Activated CD8-positive, alpha-beta memory T cell treated with anti-CD3 and anti-CD28 coated beads for 24 hours (primary cell): ENCODE results near the gene ZNF473.

Experiments
- DNase-seq: peaks from one replicate; pipeline ENCODE4 v3.0.0-alpha.2; 2020

The ZNF473 gene

GRCh38 chr19:50025794-50026549, at the start of gene ZNF473:
ZNF473 (plus strand) TSS chr19:50026005; CDS start chr19:50031083, 5,078 bp downstream.
- DNase-seq: peak; percentile 92

DNA sequence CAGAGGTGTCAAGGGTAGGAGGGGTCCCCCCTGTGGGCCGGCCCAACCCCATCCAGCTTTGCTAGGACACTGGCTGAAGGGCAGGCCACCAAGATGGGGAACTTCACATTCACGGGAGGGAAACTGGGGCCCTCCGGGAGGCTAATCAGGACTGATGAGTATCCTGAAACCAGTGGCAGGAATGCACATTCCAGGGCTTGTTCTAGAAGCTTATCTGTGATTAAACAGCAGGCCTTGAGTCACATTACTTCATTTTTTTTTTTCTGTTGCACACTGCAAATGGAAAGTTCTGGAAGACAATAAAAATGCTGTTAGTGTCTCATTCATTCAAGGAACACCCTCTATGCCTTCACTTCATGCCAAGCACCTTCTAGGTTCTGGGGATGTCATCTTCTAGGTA, 49.3 kb upstream of the ZNF473 start:
- no peak for DNase-seq

DNA sequence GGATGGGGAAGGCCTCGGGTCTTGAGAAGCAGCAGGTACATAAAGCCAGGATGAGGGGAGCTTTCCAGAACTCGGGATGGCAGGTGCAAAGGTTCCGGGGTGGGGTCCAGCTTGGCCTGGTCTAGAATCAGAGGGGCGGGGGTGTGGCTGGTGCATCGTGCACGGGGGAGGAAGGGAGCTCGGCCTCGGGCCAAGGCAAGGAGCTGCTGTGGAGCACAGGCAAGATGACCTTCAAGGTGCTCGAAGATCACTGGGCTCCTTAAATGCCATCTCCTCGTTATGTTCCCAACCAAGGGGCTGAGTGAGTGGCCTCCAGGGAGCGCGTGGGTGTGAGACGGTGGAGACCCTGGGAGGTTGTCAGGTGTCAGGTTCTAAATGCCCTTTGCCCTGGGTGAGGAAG, 48.7 kb upstream of the ZNF473 start:
- no peak for DNase-seq

DNA sequence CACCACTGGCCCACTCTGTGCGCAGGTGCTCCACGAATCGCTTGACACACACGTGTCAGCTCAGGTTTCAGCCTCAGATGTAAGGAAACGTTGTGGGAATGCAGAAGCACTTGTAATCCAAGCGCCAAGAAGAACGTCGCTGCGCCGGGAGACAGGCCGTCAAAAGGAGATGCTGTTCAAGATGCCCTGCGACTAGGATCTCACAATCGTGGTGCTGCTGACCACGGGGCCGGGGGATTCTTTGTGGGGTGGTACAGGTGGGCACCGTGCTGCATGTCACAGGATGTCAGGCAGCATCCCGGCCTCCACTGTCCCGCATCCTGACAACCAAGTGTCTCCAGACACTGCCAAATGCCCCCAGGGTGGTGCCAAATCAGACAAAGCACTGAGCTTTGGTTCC, 47.9 kb upstream of the ZNF473 start:
- no peak for DNase-seq

- no peak for DNase-seq
Measured at GRCh38 chr19:49978324-49978723, 47.5 kb upstream of the ZNF473 start.

- no peak for DNase-seq
Measured at GRCh38 chr19:49981603-49982593, 43.9 kb upstream of the ZNF473 start.

DNA sequence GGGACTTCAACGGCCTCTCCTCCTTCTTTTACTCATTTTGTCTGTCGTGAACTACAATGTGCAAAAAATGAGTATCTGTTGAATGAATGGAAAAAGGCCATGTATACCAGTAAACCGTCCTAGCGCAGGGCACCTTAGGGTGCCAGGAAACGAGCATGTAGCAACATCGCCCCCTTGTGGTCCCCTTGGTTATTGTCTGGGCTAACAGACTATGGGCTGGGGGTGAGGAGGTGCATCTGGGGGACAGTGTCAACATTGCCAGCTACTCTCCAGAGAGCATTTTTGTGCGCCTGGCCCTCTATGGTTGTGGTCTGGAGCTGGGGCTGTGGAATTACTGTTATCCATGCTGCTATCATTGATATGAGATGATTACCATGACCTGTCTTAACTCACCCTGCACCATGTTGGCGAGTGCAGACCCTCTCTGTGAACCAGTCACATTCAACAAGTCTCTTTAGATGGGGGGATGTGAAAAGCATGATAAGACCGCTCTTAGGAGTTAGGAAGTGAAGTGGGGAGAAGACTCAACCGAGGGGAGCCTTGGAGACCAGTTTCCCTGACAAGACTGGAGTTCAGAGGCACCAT, 42.1 kb upstream of the ZNF473 start:
- peak; percentile 92 for DNase-seq

DNA sequence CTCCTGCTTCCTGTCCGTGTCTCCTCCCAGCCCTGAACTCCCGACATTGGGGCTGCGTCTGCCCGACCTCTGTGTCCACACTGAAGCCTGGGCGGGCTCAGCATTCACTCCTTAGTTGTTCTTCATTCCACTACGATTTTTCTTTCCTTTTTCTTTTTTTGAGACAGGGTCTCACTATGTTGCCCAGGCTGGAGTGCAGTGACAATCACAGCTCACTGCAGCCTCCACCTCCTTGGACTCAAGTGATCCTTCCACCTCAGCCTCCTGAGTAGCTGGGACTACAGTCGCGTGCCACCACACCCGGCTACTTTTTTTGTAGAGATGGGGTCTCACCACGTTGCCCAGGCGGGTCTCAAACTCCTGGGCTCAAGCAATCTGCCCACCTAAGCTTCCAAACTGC, 41.3 kb upstream of the ZNF473 start:
- no peak for DNase-seq

DNA sequence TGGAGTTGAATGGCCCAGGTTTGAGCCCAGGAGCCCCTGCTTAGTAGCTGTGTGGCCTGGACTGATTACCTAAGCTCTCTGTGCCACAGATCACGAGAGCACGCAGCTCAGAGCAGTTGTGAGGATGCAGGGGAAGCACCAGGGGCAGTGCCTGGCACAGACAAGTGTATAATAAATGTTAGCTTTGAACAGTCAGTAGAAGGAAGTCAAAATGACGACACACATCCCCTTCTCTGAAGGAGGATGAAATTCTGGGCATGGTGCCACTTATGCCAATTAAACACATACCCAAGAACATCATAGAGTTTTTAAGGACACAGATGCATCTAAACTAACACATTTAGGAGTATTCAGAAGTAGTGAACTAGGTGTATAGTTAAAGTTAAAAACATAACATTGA, 39.9 kb upstream of the ZNF473 start:
- DNase-seq: no peak

DNA sequence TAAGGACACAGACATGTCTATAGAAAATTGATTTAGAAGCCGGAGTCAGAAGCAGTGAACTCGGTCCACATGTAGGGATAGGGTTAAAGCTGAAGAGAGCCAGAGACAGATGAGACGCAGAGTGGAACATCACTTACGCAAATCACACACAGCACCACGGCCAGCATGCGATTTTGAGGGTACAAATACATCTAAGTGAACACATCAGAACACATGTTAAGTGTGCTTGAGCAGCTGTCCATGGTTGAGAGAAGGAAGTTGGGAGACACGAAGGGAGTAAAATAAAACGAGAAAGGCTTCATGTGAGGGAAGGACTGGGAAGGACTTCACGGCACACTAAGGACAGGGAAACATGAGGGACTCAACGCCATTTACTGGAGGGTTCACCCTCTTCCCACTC, 39.5 kb upstream of the ZNF473 start:
- DNase-seq: no peak

DNA sequence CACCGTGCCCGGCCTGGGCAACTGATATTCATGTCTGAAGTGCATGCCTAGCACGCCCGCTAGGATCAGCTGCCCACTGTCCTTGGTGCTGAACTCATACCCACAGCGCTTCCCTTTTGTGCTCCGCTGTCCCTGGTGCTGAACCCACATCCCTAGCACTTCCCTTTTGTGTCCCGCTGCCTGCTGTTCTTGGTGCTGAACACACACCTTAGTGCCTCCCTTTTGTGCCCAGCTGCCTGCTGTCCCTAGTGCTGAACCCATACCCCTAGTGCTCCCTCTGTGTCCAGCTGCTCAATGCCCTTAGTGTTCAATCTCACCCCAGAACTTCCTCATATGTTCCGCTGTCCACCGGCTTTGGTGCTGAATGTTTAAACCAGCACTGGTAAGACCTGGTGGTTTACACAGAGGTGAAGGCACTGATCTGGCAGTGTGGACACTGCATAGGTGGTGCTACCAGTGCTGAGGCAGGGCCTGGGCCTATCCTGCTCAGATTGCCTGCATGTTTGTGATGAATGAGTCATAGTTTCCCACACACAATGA, 38.6 kb upstream of the ZNF473 start:
- peak; percentile 89 for DNase-seq

- DNase-seq: no peak
Measured at GRCh38 chr19:49988007-49988406, 37.8 kb upstream of the ZNF473 start.

DNA sequence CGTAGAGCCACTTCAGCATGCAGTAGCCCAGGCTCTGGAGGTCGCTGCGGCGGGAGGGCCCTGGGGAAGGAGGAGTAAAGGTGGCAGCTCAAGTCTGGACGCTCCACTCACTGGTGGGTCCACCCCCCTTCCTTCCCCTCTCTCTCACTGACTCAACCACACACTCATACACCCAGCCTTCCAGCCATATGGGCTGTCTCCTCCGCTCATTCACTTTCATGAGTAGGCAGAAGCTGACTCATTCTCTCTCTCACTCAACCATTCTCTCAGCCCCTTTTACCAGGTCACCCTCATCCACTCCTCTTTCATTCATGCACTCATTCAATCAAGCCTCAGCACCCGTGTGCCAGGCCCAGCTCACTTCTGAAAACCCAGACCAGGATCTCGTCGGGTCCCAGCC, 37.4 kb upstream of the ZNF473 start:
- no peak for DNase-seq

DNA sequence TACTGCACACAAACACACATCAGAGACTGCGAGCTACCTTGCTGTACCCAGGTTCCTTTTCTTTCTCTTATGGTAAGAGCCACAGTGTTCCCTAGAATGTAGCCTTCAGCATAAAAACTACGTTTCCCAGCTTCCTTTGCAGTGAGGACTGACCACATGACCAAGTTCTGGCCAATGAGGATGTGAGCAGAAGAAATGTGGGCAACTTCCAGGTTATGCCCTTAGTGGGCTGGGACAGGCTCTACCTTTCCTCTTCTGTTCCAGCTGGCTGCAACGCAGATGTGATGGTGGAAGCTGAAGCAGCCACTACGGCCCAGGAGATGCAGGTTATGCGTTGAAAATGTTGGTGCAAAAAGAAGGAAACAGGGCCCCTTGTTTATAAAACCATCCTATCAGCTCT, 28.1 kb upstream of the ZNF473 start:
- DNase-seq: no peak

- DNase-seq: no peak
Measured at GRCh38 chr19:49999371-50000010, 26.3 kb upstream of the ZNF473 start.

GRCh38 chr19:50000038-50000840, 25.6 kb upstream of the ZNF473 start:
- no peak for DNase-seq

- no peak for DNase-seq
Measured at GRCh38 chr19:50000841-50001557, 24.8 kb upstream of the ZNF473 start.

DNA sequence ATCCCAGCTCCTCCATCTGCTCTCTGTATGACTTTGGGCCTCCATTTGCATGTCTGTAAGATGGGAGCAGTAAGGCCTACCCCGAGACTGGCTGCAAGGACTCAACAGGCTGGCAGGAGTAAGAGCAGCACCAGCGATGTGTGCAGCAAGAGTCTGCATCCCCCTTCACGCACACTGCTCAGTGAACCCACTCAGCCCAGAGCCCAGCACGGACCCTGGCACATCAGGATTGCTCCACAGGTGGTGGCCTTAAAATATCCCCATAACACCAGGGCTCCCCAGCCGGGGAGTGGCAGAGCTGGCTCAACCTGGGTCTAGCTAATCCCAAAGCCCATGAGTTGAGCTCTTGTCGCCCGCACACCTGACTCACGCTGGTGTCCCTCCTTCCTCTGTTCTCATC, 24.0 kb upstream of the ZNF473 start:
- DNase-seq: no peak

DNA sequence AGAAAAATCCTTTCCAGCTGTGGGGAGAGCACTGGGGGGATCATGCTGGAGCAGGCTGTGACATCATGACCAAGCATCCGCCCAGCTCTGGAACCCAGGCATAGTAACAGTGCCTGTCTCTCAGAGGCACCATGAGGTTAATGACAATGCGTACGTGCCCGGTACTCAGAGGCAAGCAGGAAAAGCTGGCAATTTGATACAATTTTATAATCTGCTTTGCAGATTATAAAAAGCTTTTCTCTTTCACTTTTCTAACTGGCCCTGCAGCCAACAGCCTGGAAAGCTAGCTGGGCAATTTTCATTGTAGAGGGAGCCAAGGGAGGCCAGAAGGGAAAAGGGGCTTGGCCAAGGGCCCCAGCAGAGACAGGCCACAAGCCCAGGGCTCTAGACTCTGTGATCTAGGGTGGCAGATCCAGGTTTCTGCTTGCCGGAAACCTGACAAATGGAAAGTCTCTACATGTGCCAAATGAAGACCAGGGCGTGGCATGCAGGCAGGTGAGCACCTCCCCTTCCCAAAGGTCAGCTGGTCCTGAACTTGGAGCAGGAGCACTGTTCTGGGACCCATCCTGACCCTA, 23.3 kb upstream of the ZNF473 start:
- no peak for DNase-seq

- no peak for DNase-seq
Measured at GRCh38 chr19:50003254-50003788, 22.5 kb upstream of the ZNF473 start.
